ENCODE measurements around the gene CD81. TPM values are rescaled to one million over a fixed set of nuclear protein-coding genes. Genes with fewer than 3 reads are reported as not detected.
A peak's percentile ranks its signal among the peaks of the same experiment; 100 is the strongest.

Gene CD81
- total RNA-seq, 4 donors from 2014 or later: 498 to 652 (median 582) TPM

DNA sequence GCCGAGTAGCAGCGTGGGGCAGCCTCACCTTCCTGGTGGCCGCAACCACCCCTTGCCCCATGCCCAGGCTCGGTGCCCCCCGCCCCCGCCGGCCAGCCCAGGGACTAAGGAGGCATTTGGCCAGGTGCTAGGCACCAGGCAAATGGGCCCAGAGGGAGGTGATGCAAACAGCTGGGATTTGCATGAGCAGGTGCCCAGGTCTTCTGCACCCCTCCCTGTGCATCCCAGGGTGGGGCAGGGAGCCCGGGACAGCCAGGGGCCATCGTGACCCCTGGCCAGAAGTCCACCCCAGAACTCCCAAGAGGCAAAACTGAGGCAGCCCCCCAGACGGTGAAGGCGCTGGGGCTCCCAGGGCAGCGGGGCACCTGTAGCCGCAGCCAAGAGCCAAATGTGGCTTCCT is 49.1 kb downstream of the CD81 start:
- Histone ChIP-seq H3K27ac (replicated peaks in 1 of 4) (no peak overlapping the region), H3K4me1 (no peaks in the 10 kb centered on the region), H3K4me3 (no peak overlapping the region), H3K36me3 (no peaks in the 10 kb centered on the region), H3K27me3 (peaks cover 0 to 39% (median 0%) of the 10 kb centered on the region in 4 donors), H3K9me3 (no peaks in the 10 kb centered on the region)
- intact Hi-C loops (cut with DNase I): loop anchor here (5.0 kb wide), 1 partner anchor 461 kb away; the partner anchor contains the start of gene CDKN1C
- DNase-seq (ENCODE audit: extremely low spot score): no peak
- TF ChIP-seq POLR2A (IDR thresholded peaks at IDR 0.05; ENCODE audit: low read depth): no peak
- TF ChIP-seq EP300 (IDR thresholded peaks at IDR 0.05): no peak
- TF ChIP-seq, protein P1, sequence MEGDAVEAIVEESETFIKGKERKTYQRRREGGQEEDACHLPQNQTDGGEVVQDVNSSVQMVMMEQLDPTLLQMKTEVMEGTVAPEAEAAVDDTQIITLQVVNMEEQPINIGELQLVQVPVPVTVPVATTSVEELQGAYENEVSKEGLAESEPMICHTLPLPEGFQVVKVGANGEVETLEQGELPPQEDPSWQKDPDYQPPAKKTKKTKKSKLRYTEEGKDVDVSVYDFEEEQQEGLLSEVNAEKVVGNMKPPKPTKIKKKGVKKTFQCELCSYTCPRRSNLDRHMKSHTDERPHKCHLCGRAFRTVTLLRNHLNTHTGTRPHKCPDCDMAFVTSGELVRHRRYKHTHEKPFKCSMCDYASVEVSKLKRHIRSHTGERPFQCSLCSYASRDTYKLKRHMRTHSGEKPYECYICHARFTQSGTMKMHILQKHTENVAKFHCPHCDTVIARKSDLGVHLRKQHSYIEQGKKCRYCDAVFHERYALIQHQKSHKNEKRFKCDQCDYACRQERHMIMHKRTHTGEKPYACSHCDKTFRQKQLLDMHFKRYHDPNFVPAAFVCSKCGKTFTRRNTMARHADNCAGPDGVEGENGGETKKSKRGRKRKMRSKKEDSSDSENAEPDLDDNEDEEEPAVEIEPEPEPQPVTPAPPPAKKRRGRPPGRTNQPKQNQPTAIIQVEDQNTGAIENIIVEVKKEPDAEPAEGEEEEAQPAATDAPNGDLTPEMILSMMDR (IDR thresholded peaks at IDR 0.05): no peak
- no peak for TF ChIP-seq POLR2AphosphoS5 (IDR thresholded peaks at IDR 0.05)
- WGBS: 85% methylated on average over 9 of the region's 13 CpGs

DNA sequence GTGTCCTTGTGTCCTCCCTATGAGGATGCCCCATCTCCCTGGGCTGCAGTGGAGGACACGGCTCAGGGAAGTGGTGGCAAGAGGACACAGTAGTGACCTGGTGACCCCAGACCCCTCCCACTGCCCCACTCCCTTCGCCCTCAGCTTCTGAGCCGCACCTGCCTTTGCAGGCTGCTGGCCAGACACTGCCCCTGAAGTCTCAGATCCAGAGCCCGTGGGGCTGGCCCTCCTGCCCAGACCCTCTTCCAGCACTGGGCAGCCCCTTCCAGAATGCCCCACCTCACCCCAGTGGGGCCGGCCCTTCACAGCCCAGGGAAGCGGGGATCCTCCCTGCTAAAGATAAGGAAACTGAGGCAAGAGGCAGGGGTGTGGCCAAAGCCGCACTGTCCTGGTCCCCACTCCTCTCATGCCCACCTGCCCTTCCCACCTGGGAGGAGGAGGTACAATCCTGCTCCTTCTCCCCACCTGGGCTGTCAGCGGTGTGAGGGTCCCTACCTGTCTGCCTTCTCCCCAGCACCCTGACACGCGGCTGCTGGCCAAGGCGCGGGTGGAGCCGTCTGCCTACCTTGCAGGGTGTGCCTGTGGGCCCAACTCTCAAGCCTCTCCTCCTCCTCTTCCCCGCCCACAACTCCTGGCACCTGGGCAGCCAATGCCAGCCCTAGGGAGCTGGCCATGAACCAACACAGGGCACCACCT is 49.9 kb downstream of the CD81 start:
- WGBS: 95% methylated on average over 14 of the region's 14 CpGs
- H3K4me1 ChIP-seq: no peaks in the 10 kb centered on the region
- intact Hi-C loops (cut with DNase I): loop anchor here (5.0 kb wide), 1 partner anchor 460 kb away; the partner anchor contains the start of gene CDKN1C

DNA sequence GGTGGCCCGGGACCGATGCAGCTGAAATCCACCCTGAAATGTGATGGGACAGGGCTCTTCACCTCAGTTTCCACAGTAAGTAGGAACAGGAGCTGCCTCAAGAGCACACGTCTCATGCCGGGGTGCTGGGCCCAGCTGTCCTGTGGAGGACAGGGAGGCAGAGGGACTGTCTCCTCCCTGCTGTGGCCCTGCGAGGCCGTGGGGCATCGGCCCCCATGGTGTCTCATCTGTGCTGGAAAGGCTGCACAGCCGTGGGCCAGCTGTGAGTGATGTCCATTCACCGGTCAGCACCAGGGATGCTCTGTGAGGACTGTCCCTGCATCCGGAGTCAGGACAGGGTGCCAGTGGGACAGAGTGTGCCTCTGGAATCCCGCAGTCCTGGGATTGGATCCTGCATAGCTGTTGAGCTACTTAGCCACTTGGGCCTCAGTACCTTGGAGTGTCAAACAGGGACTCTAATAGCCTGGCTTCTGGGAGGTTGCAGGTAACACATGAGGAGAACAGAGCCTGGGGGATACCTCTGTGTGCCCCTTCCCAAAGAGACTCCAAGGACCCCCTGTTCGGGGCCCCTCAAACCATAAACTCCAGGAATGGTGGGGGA is 50.7 kb downstream of the CD81 start:
- no peak for DNase-seq (ENCODE audit: extremely low spot score)
- Histone ChIP-seq H3K27ac (replicated peaks in 1 of 4) (no peak overlapping the region), H3K36me3 (no peaks in the 10 kb centered on the region), H3K27me3 (peaks cover 0 to 34% (median 0%) of the 10 kb centered on the region in 4 donors), H3K4me1 (no peaks in the 10 kb centered on the region), H3K4me3 (no peak overlapping the region), H3K9me3 (no peaks in the 10 kb centered on the region)
- no peak for TF ChIP-seq POLR2A (IDR thresholded peaks at IDR 0.05; ENCODE audit: low read depth)
- no peak for TF ChIP-seq EP300 (IDR thresholded peaks at IDR 0.05)
- TF ChIP-seq, protein P1 (IDR thresholded peaks at IDR 0.05): no peak
- no peak for TF ChIP-seq POLR2AphosphoS5 (IDR thresholded peaks at IDR 0.05)
- intact Hi-C loops (cut with DNase I): loop anchor here (2.0 to 5.0 kb wide), 2 partner anchors 103 to 459 kb away; partner anchors contain the start of gene CDKN1C
- WGBS: 78% methylated on average over 11 of the region's 12 CpGs

More for the DNA sequence above, 49.9 kb downstream of the CD81 start:
- H3K27ac ChIP-seq (replicated peaks in 1 of 4): no peak overlapping the region
- no peak overlapping the region for H3K4me3 ChIP-seq
- H3K36me3 ChIP-seq: no peaks in the 10 kb centered on the region
- DNase-seq (ENCODE audit: extremely low spot score): no peak
- H3K9me3 ChIP-seq: no peaks in the 10 kb centered on the region
- H3K27me3 ChIP-seq: peaks cover 0 to 33% (median 0%) of the 10 kb centered on the region in 4 donors
- TF ChIP-seq POLR2A (IDR thresholded peaks at IDR 0.05; ENCODE audit: low read depth) (no peak), POLR2AphosphoS5 (IDR thresholded peaks at IDR 0.05) (no peak), EP300 (IDR thresholded peaks at IDR 0.05) (no peak)
- TF ChIP-seq, protein P1 (IDR thresholded peaks at IDR 0.05): no peak

DNA sequence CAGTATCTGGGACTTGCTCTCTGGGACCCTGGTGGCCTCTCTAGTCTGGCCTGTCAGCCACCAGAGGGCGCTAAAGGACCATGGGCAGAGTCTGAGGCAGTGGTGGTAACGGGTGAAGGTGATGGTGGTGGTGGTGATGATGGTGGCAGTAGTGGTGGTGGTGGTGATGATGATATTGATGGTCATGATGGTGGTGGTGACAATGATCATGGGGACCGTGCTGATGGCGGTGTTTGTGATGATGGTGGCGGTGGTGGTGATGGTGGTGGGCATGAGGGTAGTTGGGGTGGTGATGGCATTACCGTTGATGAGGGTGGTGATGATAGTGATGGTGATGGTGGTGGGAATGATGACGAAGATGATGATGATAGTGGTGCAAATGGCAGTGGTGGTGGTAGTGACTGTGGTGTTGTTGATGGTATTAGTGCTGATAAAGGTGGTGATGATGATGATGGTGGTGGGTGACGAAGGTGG is 51.2 kb downstream of the CD81 start:
- peaks cover 0 to 35% (median 0%) of the 10 kb centered on the region in 4 donors for H3K27me3 ChIP-seq
- no peak for TF ChIP-seq EP300 (IDR thresholded peaks at IDR 0.05)
- no peak for TF ChIP-seq POLR2AphosphoS5 (IDR thresholded peaks at IDR 0.05)
- TF ChIP-seq, protein P1 (IDR thresholded peaks at IDR 0.05): peak; percentile 56 to 69 (median 66)
- no peak overlapping the region for H3K27ac ChIP-seq (replicated peaks in 1 of 4)
- no peak for DNase-seq (ENCODE audit: extremely low spot score)
- intact Hi-C loops (cut with DNase I): loop anchor here (2.0 to 5.0 kb wide), 2 partner anchors 102 to 459 kb away; partner anchors contain the start of gene CDKN1C
- no peaks in the 10 kb centered on the region for H3K36me3 ChIP-seq
- WGBS: 59% methylated on average over 8 of the region's 8 CpGs
- H3K9me3 ChIP-seq: no peaks in the 10 kb centered on the region
- no peak overlapping the region for H3K4me3 ChIP-seq
- H3K4me1 ChIP-seq: no peaks in the 10 kb centered on the region

Measured in esophagus muscularis mucosa (tissue), 4 donors.